Hippocampal formation (tissue), 2 donors: ENCODE measurements around the gene NEU1.
"Not testable (repeated sequence)": the region's sequence is repeated elsewhere in the genome, so short reads cannot be mapped to it uniquely, and the experiment has no call there.

Experiments
- DNase-seq, 2 donors: peaks; one replicate each; lab custom pipeline; 2025; lab: John Stamatoyannopoulos, UW

The NEU1 gene

DNA sequence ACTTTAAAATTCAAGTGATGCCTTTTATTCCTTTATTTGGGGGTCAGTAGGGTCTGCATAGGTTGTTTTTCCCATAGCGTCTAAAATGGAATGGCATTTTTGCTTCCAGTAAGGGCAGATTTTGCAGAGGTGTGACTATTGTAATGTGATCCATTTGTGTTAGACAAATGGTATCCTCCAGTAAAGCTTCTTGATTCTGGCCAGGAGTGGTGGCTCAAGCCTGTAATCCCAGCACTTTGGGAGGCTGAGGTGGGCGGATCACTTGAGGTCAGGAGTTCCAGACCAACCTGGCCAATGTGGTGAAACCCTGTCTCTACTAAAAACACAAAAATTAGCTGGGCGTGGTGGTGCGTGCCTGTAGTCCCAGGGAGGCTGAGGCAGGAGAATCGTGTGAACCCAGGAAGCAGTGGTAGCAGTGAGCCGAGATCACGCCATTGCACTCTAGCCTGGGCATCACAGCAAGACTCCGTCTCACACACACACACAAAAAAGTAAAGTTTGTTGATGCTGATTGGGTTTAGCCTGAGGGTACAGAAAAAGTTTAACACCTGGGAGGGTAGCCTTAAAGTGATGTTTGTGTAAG lies 44.6 kb downstream of the NEU1 start:
- peak in 1 of 2 donors; percentile 63 for DNase-seq

DNA sequence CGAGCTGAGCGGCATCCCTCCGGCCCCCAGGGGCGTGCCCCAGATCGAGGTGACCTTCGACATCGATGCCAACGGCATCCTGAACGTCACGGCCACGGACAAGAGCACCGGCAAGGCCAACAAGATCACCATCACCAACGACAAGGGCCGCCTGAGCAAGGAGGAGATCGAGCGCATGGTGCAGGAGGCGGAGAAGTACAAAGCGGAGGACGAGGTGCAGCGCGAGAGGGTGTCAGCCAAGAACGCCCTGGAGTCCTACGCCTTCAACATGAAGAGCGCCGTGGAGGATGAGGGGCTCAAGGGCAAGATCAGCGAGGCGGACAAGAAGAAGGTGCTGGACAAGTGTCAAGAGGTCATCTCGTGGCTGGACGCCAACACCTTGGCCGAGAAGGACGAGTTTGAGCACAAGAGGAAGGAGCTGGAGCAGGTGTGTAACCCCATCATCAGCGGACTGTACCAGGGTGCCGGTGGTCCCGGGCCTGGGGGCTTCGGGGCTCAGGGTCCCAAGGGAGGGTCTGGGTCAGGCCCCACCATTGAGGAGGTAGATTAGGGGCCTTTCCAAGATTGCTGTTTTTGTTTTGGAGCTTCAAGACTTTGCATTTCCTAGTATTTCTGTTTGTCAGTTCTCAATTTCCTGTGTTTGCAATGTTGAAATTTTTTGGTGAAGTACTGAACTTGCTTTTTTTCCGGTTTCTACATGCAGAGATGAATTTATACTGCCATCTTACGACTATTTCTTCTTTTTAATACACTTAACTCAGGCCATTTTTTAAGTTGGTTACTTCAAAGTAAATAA lies 45.3 kb downstream of the NEU1 start:
- DNase-seq, result peak; percentile 47 to 75

DNA sequence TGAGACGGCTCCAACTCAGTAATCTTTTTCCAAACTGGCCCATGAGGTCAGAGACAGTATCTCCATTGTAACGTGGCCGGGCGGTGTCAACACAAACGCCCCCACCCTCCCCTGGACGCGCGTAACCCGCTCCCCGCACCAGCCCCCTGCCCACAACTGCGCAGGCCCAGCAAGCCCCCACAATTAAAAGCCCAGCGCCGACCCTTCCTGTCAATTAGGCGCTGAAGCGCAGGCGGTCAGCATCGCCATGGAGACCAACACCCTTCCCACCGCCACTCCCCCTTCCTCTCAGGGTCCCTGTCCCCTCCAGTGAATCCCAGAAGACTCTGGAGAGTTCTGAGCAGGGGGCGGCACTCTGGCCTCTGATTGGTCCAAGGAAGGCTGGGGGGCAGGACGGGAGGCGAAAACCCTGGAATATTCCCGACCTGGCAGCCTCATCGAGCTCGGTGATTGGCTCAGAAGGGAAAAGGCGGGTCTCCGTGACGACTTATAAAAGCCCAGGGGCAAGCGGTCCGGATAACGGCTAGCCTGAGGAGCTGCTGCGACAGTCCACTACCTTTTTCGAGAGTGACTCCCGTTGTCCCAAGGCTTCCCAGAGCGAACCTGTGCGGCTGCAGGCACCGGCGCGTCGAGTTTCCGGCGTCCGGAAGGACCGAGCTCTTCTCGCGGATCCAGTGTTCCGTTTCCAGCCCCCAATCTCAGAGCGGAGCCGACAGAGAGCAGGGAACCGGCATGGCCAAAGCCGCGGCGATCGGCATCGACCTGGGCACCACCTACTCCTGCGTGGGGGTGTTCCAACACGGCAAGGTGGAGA lies 47.4 kb downstream of the NEU1 start, which contains the start of the genes HSPA1A and HSPA1L:
Gene HSPA1A (plus strand): TSS at position 519 of the 814 bp plus-strand sequence. CDS start 214 bp downstream, at position 733.
Gene HSPA1L (minus strand): TSS at position 259 of the 814 bp plus-strand sequence. CDS start 3,311 bp downstream, outside the sequence.
- DNase-seq, result peak; percentile 96

DNA sequence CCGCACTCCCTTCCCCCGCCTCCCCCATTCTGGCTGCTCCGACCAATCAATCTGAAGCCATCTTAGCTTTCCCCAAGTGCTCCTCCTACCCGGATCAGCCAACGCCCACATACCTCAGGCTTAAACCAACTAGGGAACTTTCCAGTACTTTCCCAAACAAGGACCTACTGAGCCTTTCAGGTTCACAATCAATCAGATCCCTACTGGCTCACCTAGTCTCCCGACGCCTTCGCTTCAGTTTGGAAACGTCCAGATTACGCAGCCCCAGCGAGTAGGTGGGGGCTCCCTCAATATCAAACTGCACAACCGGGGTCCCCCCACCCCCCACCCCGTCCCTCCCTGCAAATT lies 48.0 kb downstream of the NEU1 start:
- DNase-seq, result peak; percentile 95 to 98

DNA sequence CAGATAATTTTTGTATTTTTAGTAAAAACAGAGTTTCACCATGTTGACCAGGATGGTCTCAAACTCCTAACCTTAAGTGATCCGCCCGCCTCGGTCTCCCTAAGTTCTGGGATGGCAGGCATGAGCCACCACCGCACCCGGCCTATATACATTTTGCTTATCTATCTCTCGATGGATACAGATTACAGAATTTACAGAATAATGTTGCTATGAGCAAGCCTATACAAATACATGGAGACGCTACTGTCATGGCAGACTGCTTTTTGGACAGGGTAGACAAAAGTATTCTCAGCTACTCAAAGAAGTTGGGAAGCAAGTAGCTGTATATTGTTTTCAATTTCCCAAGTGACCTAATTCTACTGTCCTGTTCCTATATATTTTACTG lies 49.2 kb downstream of the NEU1 start:
- DNase-seq, result no peak

DNA sequence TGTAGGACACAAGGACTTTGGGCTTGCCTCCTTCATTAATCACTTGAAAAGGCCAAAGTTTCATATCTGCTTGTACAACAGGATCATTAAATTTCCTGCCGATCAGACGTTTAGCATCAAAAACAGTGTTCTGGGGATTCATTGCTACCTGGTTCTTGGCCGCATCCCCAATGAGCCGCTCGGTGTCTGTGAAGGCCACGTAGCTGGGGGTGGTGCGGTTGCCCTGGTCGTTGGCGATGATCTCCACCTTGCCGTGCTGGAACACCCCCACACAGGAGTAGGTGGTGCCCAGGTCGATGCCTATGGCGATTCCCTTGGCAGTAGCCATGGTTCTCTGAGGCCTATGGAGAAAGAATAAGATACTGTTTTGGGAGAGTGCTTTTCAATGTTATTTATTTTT lies 51.0 kb downstream of the NEU1 start:
- DNase-seq, result no peak

DNA sequence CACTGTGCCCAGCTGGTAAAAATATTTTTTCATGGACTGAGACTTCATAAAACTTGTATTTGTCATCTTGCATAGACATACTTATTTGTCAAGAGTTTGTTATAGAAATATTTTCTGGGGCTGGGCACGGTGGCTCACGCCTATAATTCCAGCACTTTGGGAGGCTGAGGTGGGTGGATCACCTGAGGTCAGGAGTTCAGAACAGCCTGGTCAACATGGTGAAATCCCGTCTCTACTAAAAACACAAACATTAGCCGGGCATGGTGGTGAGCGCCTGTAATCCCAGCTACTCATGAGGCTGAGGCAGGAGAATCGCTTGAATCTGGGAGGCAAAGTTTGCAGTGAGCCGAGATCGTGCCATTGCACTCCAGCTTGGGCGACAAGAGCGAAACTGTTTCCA lies 54.0 kb downstream of the NEU1 start:
- not testable (repeated sequence) for DNase-seq
